Hematopoietic multipotent progenitor cell treated with erythropoietin and hydrocortisone succinate and interleukin-3 and kit ligand, for 8 days (in vitro differentiated cells): Measurements from ENCODE around the gene TMEM98.
"Not testable (repeated sequence)": the region's sequence is repeated elsewhere in the genome, so short reads cannot be mapped to it uniquely, and the experiment has no call there.

Source experiments
- DNase-seq: peaks from one replicate; pipeline ENCODE4 v3.0.0-alpha.2; 2015

TMEM98 gene, protein sequence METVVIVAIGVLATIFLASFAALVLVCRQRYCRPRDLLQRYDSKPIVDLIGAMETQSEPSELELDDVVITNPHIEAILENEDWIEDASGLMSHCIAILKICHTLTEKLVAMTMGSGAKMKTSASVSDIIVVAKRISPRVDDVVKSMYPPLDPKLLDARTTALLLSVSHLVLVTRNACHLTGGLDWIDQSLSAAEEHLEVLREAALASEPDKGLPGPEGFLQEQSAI

DNA sequence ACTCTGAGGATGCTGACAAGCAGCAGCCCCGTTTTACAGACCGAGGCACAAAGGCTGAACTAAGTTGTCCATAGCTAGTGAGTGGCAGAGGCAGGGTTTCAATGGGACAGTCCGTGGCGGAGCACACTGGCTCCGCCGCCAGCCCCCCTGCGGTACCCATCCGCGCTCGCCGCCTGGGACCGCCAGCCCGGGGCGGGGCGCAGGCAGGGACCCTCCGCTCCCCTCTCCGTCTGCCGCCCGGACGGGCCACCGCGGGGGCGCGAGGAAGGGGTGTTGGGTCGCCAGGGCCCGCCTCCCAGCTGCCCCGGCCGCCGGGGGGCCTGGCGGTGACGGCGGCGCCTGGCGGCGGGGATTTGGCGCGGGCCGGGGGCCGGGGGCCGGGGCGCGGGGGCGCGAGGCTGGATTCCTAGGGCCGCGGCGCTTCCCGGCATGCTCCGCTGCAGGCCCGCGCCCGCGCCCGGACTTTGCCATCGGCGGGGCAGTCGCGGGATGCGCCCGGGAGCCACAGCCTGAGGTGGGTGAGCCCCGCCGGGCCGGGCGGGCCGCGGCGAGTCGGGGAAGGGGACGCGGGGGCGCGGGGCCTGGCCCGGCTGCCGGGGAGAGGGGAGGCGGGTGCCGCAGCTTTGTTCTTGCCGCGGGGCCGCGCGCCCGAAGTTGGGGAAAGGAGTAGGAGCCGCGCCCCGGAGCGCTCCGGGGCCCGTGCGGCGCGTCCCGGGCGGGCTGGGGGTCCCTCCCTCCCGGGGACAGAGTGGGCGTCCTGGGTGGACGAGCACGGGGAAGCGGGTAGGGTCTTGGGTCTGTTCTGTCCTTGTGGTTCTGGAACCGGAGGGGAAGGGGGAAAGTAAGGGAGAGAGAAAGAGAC, at the start of gene TMEM98:
TSS of gene TMEM98 (plus strand) at position 430 of the 862 bp plus-strand sequence. CDS start 3,376 bp downstream, outside the sequence.
- peak; percentile 29 for DNase-seq

DNA sequence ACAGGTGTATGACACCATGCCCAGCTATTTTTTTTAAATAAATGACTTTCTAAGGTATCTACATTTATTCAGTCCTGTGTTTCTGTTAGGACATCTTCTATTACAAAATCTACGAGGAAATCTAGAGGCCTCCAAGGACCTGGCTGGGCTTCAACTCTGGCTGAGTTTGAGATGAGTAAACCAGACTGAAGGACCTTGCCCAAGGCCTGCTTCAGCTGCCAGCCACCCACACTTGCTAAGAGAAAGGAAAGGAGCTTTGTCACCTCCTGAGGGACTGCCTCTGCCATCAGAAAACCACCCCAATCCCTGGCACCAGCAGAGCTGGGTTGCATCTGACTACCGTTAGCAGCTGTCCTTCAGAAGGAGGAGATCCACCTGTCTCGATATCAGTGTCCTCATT, 49.7 kb upstream of the TMEM98 start:
- DNase-seq, result no peak

DNA sequence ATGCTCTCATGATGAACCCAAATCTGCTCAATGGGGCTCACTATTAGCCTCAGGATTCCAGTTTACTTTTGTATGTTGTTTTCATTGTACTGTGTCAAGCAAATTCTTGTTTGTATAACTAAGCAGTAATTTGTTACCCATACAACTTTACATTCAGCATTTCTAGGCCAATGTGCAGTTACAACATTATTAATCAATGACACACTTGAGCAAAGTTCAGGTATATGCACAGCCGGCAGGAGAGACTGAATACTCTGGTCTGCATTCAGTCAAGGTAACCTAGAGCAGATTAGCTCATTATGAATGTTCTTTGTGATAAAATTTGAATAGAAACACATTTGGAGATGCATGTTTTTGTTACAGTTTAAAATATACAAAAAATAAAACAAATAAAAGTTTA, 48.8 kb upstream of the TMEM98 start:
- DNase-seq, result no peak

DNA sequence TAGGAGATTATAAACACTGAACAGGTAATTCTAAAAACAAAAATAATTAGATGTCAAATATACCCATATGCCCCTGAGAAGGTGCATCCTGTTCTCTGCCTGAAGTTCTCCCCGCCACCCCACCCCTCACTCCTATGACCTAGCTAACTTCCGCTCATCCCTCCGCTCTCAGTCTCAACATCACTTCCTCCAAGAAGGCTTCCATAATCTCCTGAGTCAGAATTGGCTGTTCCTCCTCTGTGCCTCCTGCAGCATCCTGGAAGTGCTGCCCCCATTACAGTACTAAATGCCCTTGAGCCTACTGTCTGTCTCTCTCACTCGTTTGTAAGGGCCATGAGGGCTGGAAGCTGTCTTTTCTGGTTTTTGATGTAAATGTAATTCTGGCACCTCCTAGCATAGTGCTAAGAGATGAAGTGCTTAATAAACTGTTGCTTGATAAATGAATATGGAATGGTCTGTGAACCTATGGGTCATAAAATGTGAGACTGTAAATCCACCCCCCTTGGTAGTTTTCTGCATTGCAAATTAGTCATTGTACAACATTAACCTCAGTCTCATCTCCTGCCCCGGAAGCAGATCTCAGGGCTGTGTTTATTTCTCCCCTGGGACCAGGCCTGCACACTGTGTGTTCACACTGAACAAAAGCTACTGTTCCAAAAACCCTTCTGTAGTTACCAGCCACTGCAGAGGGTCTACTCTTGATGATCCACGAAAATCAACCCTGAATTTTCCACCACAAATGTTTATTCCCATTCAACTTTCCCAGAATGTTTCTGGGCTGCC, 47.1 kb upstream of the TMEM98 start:
- no peak for DNase-seq

DNA sequence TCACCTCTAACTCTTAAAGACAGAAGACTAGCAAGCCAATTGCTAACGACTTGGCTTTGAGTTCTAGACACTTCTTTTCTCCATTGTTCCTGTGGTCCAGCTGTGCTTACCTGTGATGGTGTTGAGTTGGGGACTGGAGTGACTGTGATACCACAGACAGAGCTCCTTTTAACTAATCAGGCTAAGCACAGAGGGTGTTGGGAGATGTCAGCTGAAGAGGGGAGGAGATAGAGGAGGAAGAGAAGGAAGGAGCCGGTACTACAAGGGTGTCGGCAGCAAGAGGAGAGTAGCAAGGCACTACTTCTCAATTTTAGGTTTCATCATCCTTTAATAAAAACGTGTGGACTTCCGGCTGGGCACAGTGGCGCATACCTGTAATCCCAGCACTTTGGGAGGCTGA, 45.9 kb upstream of the TMEM98 start:
- no peak for DNase-seq

DNA sequence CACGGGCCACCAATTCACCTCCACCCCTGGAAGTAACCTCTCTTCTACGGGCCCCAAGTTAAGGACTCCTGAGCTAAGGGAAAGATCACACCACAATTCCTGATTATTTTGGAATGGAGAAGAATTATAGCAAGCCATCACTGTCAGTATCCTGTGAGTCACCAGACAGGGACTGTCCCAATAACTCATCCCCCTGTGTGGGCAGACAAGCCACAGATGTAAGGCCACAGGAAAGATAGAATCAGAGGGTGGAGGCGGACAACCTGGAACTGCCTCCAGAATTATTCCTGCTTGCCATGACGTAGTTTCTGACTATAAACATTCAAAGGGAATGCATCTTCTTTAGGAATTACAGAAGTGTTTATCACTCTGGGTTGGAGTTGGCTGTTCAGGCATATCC, 45.2 kb upstream of the TMEM98 start:
- DNase-seq, result no peak

DNA sequence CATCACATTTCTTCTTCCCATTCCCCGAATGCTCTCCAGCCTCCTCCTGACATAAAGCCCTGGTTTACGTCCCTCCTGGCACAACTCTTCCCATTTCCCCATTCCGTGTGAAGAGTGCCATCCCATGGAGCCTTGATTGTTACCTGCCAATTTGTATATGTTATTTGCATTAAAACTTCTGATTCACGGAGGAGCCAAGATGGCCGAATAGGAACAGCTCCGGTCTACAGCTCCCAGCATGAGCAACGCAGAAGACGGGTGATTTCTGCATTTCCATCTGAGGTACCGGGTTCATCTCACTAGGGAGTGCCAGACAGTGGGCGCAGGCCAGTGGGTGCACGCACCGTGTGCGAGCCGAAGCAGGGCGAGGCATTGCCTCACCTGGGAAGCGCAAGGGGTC, 41.0 kb upstream of the TMEM98 start:
- DNase-seq, result not testable (repeated sequence)

DNA sequence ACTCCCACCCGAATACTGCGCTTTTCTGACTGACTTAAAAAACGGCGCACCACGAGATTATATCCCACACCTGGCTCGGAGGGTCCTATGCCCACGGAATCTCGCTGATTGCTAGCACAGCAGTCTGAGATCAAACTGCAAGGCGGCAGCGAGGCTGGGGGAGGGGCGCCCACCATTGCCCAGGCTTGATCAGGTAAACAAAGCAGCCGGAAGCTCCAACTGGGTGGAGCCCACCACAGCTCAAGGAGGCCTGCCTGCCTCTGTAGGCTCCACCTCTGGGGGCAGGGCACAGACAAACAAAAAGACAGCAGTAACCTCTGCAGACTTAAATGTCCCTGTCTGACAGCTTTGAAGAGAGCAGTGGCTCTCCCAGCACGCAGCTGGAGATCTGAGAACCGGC, 40.5 kb upstream of the TMEM98 start:
- not testable (repeated sequence) for DNase-seq

DNA sequence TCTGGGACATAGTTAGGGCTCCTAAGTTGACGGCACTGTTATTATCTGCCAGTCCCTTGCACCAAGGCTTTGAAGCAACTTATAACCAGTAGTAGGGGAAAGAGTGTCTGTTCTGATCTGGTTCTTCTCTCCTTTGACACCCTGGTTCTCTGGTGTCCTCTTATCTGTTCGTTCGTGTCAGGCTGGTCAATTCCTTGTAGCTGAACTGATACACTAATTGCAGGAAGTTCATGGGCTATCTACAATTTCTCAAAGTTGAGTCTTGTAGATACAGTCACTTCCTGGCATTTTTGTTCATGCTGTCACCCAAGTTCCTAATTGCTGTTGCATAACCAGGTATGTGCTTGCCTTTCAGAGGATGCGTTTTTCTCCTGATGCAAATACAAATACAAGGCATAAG, 33.7 kb upstream of the TMEM98 start:
- peak; percentile 81 for DNase-seq

DNA sequence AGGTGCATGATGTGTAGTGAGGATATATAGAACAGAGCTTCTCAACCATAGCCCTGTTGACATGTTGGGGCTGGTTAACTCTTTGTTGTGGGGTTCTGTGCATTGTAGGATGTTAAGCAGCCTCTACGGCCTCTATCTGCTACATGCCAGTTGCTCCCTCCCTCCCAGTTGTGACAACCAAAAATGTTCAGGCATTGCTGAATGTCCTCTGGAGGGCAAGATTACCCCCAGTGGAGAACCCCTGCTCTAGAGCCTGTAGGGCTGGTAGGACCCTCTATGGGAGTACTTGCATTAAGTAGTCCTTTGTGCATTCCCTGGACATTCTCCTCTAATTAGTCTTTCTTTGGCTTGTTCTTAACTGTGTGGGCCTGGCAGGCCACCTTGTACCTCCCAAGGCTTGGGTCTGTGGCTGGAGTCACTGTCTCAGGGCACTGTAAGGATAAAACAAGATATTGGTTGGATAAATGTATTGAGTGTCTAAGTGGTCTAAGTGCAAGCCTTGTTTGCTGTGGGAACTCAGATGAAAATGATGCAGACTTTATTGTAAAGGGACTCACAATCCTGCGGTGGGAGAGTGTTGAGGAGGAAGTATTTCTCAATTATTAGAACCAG, 31.2 kb upstream of the TMEM98 start:
- peak; percentile 60 for DNase-seq

DNA sequence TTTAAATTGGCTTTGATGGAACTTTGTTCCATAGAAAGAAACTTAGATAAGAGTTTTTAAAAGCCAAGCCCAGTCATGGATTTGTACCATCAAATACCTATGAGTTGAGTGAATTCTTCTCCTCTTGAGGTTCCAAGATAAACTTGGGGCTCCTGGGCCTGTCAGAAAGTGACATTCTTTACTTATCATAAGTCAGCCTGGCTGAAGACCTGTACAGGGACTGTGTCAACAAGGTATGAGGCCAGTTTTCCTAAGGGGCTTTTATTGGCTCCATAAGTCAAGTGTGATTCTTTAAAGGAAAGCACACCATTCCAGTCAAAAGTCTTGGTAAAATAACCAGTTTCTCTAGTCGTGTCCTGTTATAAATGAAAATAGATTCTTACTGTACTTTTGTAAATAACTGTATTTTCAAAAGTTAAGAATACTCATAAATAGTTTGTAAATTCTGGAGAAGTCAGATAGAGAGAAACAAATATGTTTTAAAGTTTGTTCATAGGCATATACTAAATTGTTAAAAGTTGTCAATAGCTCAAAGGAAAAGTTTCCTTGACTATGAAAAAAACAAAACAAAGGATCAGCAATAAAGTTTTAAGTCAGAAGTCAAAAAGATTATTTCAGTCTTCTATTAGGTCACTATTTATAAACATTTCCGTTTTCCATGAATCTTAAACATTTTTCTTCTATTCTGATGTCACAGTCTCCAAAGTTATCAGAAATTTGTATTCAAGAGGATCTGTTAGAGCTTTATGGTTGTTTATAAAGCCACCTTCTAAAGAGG, 28.5 kb upstream of the TMEM98 start:
- no peak for DNase-seq

DNA sequence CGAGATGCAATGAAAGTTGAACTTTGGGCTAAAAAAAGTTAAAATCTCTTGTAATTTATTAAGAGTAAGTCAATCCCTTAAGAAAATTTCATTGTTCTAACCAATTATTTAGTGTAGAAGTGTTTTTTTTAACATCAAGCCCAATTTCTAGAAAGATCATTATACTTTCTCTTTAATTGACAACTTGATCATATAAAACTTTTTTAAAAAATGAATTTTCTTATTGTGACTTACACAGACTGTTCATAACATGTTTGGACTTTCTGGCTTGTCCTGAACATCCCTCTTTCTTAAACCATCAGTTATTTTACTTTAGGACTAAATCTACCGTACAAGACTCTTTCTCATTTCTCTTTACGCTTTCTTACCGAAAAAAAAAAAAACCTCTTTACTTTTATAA, 26.2 kb upstream of the TMEM98 start:
- DNase-seq, result no peak

DNA sequence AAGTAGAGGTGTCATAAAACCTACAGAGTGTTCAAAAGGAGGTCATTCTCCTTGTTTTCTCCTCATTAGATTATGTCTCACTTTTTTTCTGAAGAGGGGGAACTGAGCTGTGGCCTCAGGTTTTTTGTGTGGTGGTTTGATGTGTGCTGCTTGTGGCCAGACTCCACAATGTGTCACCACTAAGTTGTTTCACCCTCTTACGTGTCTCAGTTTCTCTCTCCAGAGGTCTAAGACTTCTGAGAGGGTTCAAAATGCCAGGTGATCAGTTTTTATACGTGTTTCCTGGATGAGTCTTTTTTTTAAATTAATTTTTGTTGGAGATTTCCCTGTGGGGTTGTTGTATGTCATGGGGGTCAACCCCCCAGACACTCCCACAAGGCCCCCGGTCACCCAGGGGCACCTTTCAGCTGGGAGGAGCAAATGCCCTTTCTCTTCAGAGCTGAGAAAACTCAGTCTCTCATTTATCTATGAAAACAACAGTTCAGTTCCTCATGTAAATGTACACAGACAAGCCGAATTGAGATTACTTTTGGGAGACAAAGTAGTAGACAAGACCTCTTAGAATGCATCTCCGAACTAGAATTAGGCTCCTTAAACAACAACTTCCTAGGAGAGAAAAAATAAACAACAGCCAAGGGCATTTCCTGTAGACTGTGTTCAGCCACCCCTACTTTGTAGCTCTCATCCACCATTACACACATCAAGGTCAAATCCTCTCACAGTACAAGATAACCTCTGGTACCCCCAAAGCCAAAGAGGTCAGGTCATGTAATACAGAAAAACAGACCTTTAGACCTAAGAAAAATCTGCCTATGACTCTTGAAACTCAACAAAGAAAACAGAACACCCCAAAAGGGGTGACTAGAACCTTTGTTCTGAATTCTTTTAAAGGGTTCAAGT, 23.9 kb upstream of the TMEM98 start:
- no peak for DNase-seq

DNA sequence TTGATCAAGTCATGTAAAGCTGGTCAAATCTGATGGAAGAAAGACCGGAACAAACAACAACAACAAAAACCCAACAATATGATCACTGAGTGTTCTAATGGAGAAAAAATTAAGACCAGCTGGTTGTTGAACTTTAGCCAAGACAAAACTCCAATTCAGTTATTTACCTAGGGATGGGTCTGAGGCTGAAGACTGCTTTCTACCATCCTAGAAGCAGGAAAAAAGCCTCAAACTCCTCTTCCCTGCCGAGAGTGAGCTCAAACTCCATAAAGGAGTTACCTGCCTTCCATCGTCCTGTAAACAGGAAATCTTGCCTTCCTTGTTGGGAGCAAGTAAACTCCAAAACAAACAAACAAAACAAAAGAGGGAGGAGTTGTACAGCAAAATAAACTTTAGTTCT, 23.1 kb upstream of the TMEM98 start:
- DNase-seq, result no peak

DNA sequence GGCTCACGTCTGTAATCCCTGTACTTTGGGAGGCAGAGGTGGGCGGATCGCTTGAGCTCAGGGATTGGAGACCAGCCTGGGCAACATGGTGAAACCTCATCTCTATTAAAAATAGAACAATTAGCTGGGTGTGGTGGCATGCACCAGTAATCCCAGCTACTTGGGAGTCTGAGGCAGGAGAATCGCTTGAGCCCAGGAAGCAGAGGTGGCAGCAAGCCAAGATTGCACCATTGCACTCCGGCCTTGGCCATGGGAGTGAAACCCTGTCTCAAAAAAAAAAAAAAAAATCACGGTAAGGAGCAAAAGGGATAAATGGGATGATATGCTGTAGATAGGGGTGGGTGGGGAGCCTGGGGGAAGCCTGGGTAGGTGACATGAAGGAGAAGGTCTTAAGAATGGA, 20.4 kb upstream of the TMEM98 start:
- DNase-seq, result no peak

DNA sequence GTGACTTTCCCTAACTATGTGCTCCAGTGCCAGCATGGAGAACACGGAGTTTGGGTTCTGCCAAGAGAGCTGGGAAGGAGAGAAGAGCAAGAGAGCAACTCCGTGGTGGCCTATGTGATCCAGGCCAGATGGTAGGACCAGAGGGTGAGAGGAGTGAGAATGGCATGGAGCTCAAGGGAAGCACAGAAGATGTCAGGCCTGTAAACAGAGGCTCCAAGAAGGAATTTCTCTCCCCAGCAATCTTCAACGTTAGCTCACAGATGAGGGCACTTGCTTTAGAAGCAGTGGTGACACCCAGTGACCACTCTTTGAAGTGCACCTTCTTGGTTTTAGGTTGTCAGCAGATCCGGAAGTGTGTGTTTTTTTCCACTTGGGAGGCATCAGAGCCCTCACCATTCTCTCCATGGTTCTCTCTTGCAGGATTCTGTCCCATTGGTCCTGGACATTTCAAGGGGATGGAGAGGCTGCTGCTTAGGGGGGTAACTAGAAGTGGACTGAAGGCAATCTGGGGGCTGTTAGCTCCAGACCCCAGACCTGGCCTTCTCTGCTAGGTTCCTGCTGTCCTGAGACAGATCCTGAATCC, 18.1 kb upstream of the TMEM98 start:
- peak; percentile 93 for DNase-seq

DNA sequence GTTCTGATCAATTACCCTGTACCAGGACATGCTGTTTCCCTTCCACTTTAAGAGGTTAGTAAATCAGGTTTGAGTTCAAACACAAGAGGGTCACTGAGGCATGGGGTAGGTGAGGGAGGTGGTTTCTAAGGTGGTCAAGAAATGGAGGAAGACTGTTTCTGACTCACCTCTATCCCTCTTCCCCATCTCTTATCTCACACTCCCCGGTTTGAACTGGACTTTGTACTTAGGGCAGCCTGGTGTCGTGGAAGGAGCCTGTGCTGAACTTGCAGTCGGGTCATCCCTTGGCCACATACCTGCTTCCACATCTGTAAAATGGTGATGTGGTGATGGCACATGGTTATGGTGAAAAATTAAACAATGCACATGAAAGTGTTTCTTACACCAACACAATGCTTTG, 17.2 kb upstream of the TMEM98 start:
- DNase-seq, result no peak

DNA sequence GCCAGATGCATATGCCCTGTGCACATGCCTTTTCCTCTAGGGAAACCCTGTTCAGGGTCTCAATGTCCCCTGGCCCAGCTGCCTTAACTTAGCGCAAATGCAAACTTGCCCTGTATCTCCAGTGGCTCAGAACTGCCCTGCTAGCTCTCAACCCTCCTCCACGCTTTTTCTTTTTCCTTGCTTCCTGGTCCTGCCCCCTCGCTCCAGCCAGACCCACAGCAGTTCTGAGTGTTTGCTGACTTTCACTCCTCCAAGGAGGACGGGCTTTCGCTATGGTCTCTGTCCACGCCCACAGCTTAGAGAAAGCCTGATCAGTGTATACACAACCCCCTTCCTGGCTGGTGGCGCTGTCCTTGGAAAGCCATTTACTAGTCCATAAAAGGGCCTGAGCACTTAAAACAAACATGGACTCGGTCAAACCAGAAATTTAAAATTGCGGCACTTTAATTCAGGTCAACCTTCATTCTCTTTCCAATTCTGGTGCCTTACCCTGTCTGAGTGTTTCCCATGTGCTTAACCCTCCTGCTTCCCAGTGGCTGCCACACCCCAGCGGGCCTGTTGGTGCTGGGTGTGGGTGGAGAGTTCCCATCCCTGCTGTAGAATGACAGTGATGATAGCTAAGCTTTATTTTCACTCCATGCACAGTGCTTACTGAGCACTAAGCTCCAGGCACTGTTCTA, 15.6 kb upstream of the TMEM98 start:
- no peak for DNase-seq

DNA sequence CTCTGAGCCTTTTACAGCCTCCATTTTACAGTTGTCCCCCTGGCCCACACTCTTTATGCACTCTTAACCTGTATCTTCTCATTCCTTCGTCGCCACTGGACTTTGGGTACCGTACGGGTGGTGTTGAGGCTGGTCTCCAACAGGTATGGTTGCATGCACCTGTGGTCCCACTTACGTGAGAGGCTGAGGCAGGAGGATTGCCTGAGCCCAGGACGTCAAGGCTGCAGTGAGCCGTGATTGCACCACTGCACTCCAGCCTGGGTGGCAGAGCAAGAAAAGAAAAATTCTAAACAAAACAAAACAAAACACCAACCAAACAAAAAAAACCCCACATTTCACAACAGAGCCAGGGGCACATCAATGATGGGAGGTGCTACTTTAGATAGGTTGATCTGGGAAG, 14.4 kb upstream of the TMEM98 start:
- DNase-seq, result no peak

DNA sequence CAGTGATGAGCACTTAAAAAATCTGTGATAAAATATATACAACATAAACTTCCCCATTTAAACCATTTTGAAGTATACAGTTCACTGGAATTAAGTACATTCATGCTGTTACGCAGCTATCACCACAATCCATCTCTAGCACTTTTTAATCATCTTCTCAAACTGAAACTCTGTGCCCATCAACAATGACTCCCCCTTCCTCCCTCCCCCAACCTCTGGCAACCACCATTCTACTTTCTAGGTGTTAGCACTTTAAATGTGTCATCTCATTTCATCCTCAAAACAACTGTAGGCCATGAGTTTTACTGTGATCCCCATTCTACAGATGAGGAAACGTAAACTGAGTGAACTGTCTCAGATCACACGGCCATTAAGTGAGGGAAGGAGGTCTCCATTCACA, 13.8 kb upstream of the TMEM98 start:
- DNase-seq, result no peak
